ENCODE results near the gene CFHR3.

GRCh38 chr1:196777603-196778002, 3.0 kb downstream of the CFHR3 start:
- TF ChIP-seq CTCF (IDR thresholded peaks at IDR 0.05; ENCODE audit: low read length) (no peak), EZH2phosphoT487 (IDR thresholded peaks at IDR 0.05; ENCODE audit: low read length) (no peak)
